EH (cell line): Measurements from ENCODE around the gene EHHADH.

Experiments used
- DNase-seq: peaks from one replicate; pipeline ENCODE4 v3.0.0-alpha.2; 2015; ENCODE audit warnings: low read depth

Gene EHHADH

GRCh38 chr3:185195652-185196051 is 58.2 kb downstream of the EHHADH start:
- no peak for DNase-seq

- DNase-seq: no peak
Measured at GRCh38 chr3:185188816-185189215, 65.0 kb downstream of the EHHADH start.

DNA sequence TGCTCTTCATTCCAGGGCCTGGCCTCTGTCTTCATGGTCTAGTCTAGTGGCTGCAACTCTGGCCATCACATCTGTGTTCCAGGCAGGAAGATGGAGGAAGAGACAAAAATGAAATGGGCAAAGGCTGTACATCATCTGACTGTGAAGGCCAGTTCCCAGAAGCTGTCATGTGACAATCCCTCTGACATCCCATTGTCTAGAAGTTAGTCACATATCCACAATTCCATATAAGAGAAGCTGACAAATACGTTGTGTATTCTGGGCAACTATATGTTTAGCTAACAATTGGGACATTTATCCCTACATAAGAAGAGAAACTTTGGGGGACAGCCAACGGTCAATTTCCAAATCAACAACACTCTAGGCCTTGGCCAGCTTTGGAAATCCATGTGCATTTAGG is 66.5 kb downstream of the EHHADH start:
- no peak for DNase-seq

DNA sequence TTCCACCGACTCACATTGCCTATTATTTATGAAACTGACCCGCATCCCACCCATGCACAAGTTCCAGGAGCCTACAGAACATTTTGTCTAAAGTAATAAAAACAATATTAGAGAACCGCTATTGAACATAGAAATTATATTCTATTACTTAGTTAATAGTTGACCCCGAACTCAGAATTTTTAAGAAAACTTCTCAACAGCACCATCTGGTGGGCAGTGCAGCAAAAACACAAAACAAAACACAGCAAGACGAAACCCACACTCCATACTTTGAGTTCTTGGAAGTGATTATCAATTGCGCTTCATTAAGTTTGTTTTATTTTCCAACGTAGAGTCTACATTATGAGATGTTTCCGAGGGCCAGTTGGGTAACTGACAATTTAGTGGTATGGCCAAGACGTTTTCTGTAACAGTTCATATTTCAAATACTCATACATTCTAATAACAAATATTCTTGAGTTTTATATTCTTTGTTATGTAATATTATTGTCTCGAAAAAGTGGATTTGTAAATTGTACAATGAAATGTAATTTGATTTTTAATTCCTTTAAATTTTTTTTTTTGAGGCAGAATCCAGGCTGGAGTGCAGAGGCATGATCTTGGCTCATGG is 77.0 kb downstream of the EHHADH start:
- peak; percentile 50 for DNase-seq

DNA sequence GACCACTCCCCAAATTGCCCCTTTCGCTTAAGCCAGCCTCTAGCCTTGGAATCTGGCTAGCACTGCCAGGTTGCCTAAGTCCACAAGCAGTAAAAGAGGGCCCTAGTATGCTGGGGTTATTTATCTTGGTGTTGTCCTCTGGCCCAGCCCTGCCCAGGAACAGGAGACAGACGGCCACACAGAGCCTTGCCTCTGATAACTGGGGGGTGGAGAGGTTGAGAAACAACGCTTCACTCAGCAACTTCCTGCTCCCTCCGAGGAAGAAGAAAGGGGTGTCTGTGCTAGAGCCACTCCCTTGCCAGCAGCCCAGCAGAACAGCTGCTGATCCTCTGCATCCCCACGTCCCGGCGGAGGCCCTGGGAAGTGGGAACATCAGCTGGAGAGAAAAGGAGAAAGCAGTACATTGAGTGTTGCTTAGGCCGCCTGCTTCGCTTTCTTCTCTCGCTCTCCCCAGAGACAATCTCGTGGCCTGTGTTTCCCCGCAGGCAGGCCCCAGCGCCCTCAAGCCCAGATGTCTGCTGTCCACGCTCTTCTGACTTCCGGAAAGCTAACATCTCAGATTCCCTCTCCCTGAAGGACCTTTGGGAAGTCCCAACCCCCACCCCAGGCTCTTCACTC is 78.4 kb downstream of the EHHADH start:
- DNase-seq: peak; percentile 49

DNA sequence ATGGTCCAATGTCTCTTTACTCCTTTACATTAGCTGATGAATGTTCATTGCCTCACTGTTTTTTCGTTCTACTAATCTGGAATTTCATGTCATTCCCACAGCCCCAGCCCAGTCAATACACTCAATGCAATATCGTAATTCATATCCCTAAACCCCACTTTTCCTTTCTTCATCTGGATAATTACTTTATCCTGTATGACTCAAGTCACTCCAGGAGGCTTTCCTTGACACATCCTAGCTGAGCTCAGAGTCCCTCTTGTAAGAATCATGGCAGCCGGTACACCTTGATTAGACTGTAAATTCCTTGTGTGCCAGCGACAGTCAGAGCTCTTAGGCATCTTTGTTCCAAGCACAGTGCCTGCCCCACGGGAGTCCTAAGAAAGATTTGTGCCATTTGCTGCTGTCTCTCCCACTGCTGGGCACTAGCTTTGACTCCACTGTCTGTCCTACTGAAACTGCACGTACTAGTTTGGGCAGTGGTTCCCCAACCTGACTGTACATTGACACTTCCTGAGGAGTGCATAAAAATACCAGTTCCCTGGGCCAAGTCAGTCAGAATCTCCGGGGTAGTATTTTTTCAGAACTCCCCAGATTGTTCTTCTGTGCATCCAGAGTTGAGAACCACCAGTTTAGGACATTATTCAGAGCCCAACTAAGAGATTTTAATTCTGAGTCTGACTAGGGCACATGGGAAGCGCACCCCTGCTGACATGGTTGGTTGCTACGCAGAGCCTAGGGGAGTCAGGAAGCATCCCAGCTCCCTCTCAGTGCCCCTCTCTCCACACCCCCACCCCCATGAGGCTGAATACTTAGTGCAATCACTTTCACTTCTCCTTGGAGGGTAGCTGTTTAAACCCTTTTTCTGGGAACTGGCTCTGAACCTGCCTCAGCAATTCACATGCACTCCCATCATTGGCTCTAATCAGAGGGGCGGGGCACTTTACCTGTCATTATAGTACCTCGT is 81.5 kb downstream of the EHHADH start:
- no peak for DNase-seq

- DNase-seq: no peak
Measured at GRCh38 chr3:185164428-185165217, 89.2 kb downstream of the EHHADH start.

GRCh38 chr3:185162634-185163033 is 91.2 kb downstream of the EHHADH start:
- DNase-seq: no peak

DNA sequence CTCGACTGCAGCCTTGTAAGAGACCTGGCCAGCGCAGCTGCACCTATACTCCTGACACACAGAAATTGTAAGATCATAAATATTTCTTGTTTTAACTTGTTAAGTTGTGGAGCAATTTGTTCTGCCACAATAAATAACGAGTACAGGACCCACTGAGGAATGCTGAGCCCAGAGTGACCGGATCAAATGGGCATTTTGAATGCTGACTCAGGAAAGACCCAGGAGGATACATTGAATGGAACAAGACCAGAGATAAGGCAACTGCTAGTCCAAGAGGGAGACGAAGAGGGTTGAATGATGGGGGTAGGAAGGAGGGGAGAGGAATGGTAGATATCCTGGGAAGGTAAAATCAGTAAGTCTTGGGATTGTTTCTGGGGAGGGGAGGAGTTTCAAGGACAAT is 92.1 kb downstream of the EHHADH start:
- no peak for DNase-seq

GRCh38 chr3:185157347-185157746 is 96.5 kb downstream of the EHHADH start:
- DNase-seq: no peak

DNA sequence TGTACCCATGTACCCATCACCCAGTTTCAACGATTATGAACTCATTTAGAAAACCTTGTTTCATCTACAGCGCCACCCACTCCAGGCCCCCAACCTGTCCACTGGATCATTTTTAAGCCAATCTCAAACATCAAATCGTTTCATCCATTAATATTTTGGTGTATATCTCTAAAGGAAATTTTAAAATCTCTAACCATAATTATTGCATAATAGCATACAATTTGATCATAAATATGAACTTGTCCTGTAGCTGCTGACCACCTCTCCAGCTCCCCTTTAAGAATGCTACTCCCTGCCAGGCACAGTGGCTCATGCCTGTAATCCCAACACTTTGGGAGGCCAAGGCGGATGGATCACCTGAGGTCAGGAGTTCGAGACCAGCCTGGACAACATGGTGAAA is 98.2 kb downstream of the EHHADH start:
- DNase-seq: no peak

GRCh38 chr3:185153861-185154629 is 99.8 kb downstream of the EHHADH start:
- no peak for DNase-seq

GRCh38 chr3:185153171-185153771 is 100.6 kb downstream of the EHHADH start:
- DNase-seq: no peak

- DNase-seq: peak; percentile 62
Measured at GRCh38 chr3:185152410-185153170, 101.3 kb downstream of the EHHADH start, which contains the start of gene C3orf70. TSS of gene C3orf70 (minus strand) at chr3:185153060. CDS start at chr3:185152823, 237 bp downstream.

GRCh38 chr3:185151964-185152409 is 101.9 kb downstream of the EHHADH start:
- DNase-seq: no peak

GRCh38 chr3:185151101-185151963 is 102.5 kb downstream of the EHHADH start:
- no peak for DNase-seq

- DNase-seq: peak; percentile 13
Measured at GRCh38 chr3:185150561-185150960, 103.3 kb downstream of the EHHADH start.

GRCh38 chr3:185149591-185149990 is 104.3 kb downstream of the EHHADH start:
- no peak for DNase-seq

DNA sequence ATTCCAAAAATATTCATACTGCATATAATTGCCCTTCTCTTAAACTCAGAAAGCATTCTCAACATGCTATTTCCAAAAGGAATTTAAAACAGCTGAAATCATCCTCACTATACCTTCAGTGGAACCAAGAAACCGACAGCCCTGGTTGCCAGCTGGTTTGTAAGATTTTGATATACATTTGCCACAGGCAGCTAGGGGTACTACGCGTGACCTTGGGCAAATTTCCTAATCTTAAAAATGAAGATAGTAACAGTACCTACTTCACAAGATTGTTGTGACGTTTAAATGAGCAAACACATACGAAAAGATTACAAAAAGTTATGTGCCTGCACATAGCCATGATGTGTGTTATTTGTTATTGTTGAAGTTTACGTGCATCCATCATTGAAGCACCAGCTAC is 108.3 kb downstream of the EHHADH start:
- no peak for DNase-seq
